Middle frontal gyrus (tissue), 1 donor: ENCODE measurements around the gene GPR108.
A peak's percentile ranks its signal among the peaks of the same experiment; 100 is the strongest.
"Not testable (repeated sequence)": the region's sequence is repeated elsewhere in the genome, so short reads cannot be mapped to it uniquely, and the experiment has no call there.

Source experiments
- DNase-seq: peaks from one replicate; pipeline ENCODE4 v3.0.0-alpha.2; 2015; ENCODE audit warnings: low spot score; ENCODE audit errors: extremely low spot score

GPR108 gene

GRCh38 chr19:6737284-6737872, at the start of gene GPR108:
Gene GPR108 (minus strand): TSS chr19:6737580. CDS start chr19:6737576, 4 bp downstream.
- peak; percentile 100 for DNase-seq

GRCh38 chr19:6779206-6779605, 41.8 kb upstream of the GPR108 start:
- DNase-seq, result no peak

GRCh38 chr19:6778386-6778785, 41.0 kb upstream of the GPR108 start:
- no peak for DNase-seq

GRCh38 chr19:6777434-6777833, 40.1 kb upstream of the GPR108 start:
- DNase-seq, result no peak

- DNase-seq, result no peak
Observed at GRCh38 chr19:6776999-6777398, 39.6 kb upstream of the GPR108 start.

- DNase-seq, result not testable (repeated sequence)
Observed at GRCh38 chr19:6776045-6776444, 38.7 kb upstream of the GPR108 start.

- no peak for DNase-seq
Observed at GRCh38 chr19:6774821-6775707, 37.7 kb upstream of the GPR108 start.

GRCh38 chr19:6773323-6773931, 36.0 kb upstream of the GPR108 start:
- no peak for DNase-seq

- no peak for DNase-seq
Observed at GRCh38 chr19:6772866-6773322, 35.5 kb upstream of the GPR108 start.

- no peak for DNase-seq
Observed at GRCh38 chr19:6772028-6772865, 34.9 kb upstream of the GPR108 start, which contains the start of gene VAV1. Gene VAV1 (plus strand): TSS chr19:6772708. CDS start chr19:6772808, 100 bp downstream.

- not testable (repeated sequence) for DNase-seq
Observed at GRCh38 chr19:6771648-6772027, 34.3 kb upstream of the GPR108 start.

GRCh38 chr19:6769006-6769619, 31.7 kb upstream of the GPR108 start:
- DNase-seq, result no peak

- DNase-seq, result no peak
Observed at GRCh38 chr19:6768236-6768785, 30.9 kb upstream of the GPR108 start.

- no peak for DNase-seq
Observed at GRCh38 chr19:6767357-6768235, 30.2 kb upstream of the GPR108 start, which contains the start of gene SH2D3A. Gene SH2D3A (minus strand): TSS chr19:6767435. CDS start chr19:6763748, 3,687 bp downstream.

GRCh38 chr19:6767081-6767356, 29.6 kb upstream of the GPR108 start:
- DNase-seq, result no peak

GRCh38 chr19:6766357-6767080, 29.1 kb upstream of the GPR108 start:
- DNase-seq, result no peak

- DNase-seq, result no peak
Observed at GRCh38 chr19:6765738-6766356, 28.5 kb upstream of the GPR108 start.

- DNase-seq, result not testable (repeated sequence)
Observed at GRCh38 chr19:6762253-6762797, 24.9 kb upstream of the GPR108 start.
